Stimulated activated CD8-positive, alpha-beta memory T cell treated with anti-CD3 and anti-CD28 coated beads, Interleukin-4, amount 100 ng/mL, for 24 hours (primary cell): ENCODE data around the gene NHSL2.
"Not testable (repeated sequence)": the region's sequence is repeated elsewhere in the genome, so short reads cannot be mapped to it uniquely, and the experiment has no call there.

Experiments
- DNase-seq: peaks from one replicate; pipeline ENCODE4 v3.0.0-alpha.2; 2020; ENCODE audit warnings: low read depth

The NHSL2 gene

GRCh38 chrX:71923516-71923915 lies 12.9 kb downstream of the NHSL2 start:
- no peak for DNase-seq

- no peak for DNase-seq
Measured at GRCh38 chrX:71927040-71927439, 16.4 kb downstream of the NHSL2 start.

- DNase-seq, result no peak
Measured at GRCh38 chrX:71928856-71929255, 18.2 kb downstream of the NHSL2 start.

- DNase-seq, result no peak
Measured at GRCh38 chrX:71930298-71930697, 19.7 kb downstream of the NHSL2 start.

GRCh38 chrX:71935476-71935875 lies 24.8 kb downstream of the NHSL2 start:
- no peak for DNase-seq

GRCh38 chrX:71936632-71937031 lies 26.0 kb downstream of the NHSL2 start:
- DNase-seq, result no peak

GRCh38 chrX:71938371-71938770 lies 27.7 kb downstream of the NHSL2 start:
- DNase-seq, result no peak

GRCh38 chrX:71941145-71941544 lies 30.5 kb downstream of the NHSL2 start:
- DNase-seq, result no peak

- no peak for DNase-seq
Measured at GRCh38 chrX:71941776-71942175, 31.1 kb downstream of the NHSL2 start.

GRCh38 chrX:71944369-71944768 lies 33.7 kb downstream of the NHSL2 start:
- DNase-seq, result no peak

GRCh38 chrX:71945237-71945805 lies 34.7 kb downstream of the NHSL2 start:
- DNase-seq, result no peak

GRCh38 chrX:71949363-71949762 lies 38.7 kb downstream of the NHSL2 start:
- DNase-seq, result no peak

- DNase-seq, result no peak
Measured at GRCh38 chrX:71949844-71950445, 39.3 kb downstream of the NHSL2 start.

GRCh38 chrX:71953391-71953790 lies 42.7 kb downstream of the NHSL2 start:
- no peak for DNase-seq

GRCh38 chrX:71953946-71954345 lies 43.3 kb downstream of the NHSL2 start:
- DNase-seq, result no peak

GRCh38 chrX:71954458-71954857 lies 43.8 kb downstream of the NHSL2 start:
- no peak for DNase-seq

GRCh38 chrX:71955530-71956120 lies 45.0 kb downstream of the NHSL2 start:
- no peak for DNase-seq

GRCh38 chrX:71958281-71958675 lies 47.6 kb downstream of the NHSL2 start:
- no peak for DNase-seq

GRCh38 chrX:71964184-71964583 lies 53.5 kb downstream of the NHSL2 start:
- not testable (repeated sequence) for DNase-seq

GRCh38 chrX:71974916-71975315 lies 64.3 kb downstream of the NHSL2 start:
- DNase-seq, result no peak

GRCh38 chrX:71976753-71977152 lies 66.1 kb downstream of the NHSL2 start:
- no peak for DNase-seq

- DNase-seq, result no peak
Measured at GRCh38 chrX:71978164-71978563, 67.5 kb downstream of the NHSL2 start.

GRCh38 chrX:71989768-71990426 lies 79.3 kb downstream of the NHSL2 start:
- no peak for DNase-seq
